Endodermal cell (in vitro differentiated cells): ENCODE measurements around the gene FAM120B. TPM values are rescaled to one million over a fixed set of nuclear protein-coding genes. Genes with fewer than 3 reads are reported as not detected.
A peak's percentile ranks its signal among the peaks of the same experiment; 100 is the strongest.
"Not testable (repeated sequence)": the region's sequence is repeated elsewhere in the genome, so short reads cannot be mapped to it uniquely, and the experiment has no call there.

Source experiments
- DNase-seq: peaks from one replicate; pipeline ENCODE4 v3.0.0-alpha.2; 2017
- H3K27ac ChIP-seq: 2 replicates; pipeline ENCODE4 v1.5.1; 2013; ENCODE audit warnings: mild to moderate bottlenecking, low read depth, low read length, moderate library complexity
- H3K27me3 ChIP-seq: 2 replicates; pipeline ENCODE4 v1.6.1; 2013; ENCODE audit warnings: mild to moderate bottlenecking, low read length, moderate library complexity; ENCODE audit not compliant: insufficient read depth, control insufficient read depth, poor library complexity, severe bottlenecking
- H3K36me3 ChIP-seq: 2 replicates; pipeline ENCODE4 v1.7.0; 2013; ENCODE audit warnings: mild to moderate bottlenecking, low read length, moderate library complexity; ENCODE audit not compliant: control insufficient read depth, insufficient read depth
- H3K4me1 ChIP-seq: one replicate; pipeline ENCODE4 v1.7.0; 2013; ENCODE audit warnings: low read length; ENCODE audit not compliant: control insufficient read depth, insufficient read depth
- H3K4me3 ChIP-seq: 2 replicates; pipeline ENCODE4 v1.5.1; 2013; ENCODE audit warnings: mild to moderate bottlenecking, low read length, moderate library complexity
- H3K9ac ChIP-seq: 2 replicates; pipeline ENCODE4 v1.6.1; 2013; ENCODE audit warnings: mild to moderate bottlenecking, low read length, moderate library complexity; ENCODE audit not compliant: poor library complexity, severe bottlenecking; ENCODE audit errors: extremely low read depth
- H3K9me3 ChIP-seq: 2 replicates; pipeline ENCODE4 v1.6.1; 2013; ENCODE audit warnings: mild to moderate bottlenecking, low read length, moderate library complexity; ENCODE audit not compliant: control insufficient read depth
- H3K27ac Mint-ChIP-seq: 2 replicates; pipeline ENCODE4 v1.8.0; 2020; ENCODE audit warnings: mixed read lengths
- H3K27me3 Mint-ChIP-seq: 2 replicates; pipeline ENCODE4 v1.8.0; 2021; ENCODE audit warnings: mild to moderate bottlenecking, mixed read lengths; ENCODE audit not compliant: insufficient read depth
- H3K36me3 Mint-ChIP-seq: 2 replicates; pipeline ENCODE4 v1.8.0; 2020; ENCODE audit warnings: low read depth, mixed read lengths
- H3K4me1 Mint-ChIP-seq: 2 replicates; pipeline ENCODE4 v1.8.0; 2020; ENCODE audit warnings: mixed read lengths
- H3K4me3 Mint-ChIP-seq: 2 replicates; pipeline ENCODE4 v1.8.0; 2020; ENCODE audit warnings: mild to moderate bottlenecking, moderate library complexity, mixed read lengths
- H3K9me3 Mint-ChIP-seq: 2 replicates; pipeline ENCODE4 v1.8.0; 2020; ENCODE audit warnings: mild to moderate bottlenecking, mixed read lengths
- CTCF ChIP-seq: fragments of 200-600 bp; sonication (generic); conservative IDR thresholded peaks from 2 replicates; pipeline ENCODE4 v1.5.0; 2021; ENCODE audit warnings: antibody characterized with exemption, mild to moderate bottlenecking
- WGBS, 2 experiments: methylation state at CpG; one replicate each; pipeline versions ENCODE4 v1.1.5 to v1.1.7; 2013; ENCODE audit warnings: missing lambda C conversion rate in 2 of 2, mixed read lengths in 1 of 2; ENCODE audit not compliant: insufficient coverage in 1 of 2, insufficient read length in 1 of 2; 5-methylcytosine and 5-hydroxymethylcytosine counted together
- total RNA-seq, 2 donors: library from RNA; stranded (reverse); fragmentation: NEBNext Ultra II Directional in 1 of 2; extraction: Animal tissue kit (Norgen Biotek cat#: 25700) in 1 of 2; gene quantifications; 2 replicates in 1 of 2; 3 replicates in 1 of 2; pipeline ENCODE4 v1.2.1, GENCODE V29; 2021

FAM120B gene
- total RNA-seq, 2 donors from 2014 or later, result 25.7 to 27.5 TPM

DNA sequence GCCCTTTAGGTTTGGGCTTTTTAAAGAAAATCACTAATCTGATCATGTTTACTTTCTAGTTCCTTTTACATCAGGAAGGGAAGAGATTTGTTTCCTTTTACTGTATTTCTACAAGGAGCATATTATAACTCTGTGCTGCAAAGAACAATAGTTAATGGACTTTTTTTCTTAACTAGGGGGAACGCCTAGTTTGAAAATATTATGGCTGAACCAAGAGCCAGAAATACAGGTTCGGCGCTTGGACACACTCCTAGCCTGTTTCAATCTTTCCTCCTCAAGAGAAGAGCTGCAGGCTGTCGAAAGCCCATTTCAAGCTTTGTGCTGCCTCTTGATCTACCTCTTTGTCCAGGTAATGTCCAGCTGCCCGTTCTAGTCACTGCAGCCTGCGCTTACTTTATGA lies 41.4 kb downstream of the FAM120B start:
- no peak for DNase-seq
- Mint-ChIP-seq H3K27me3 (no peaks in the 10 kb centered on the region), H3K36me3 (peaks cover 72% of the 10 kb centered on the region), H3K9me3 (peaks cover 28% of the 10 kb centered on the region), H3K4me3 (no peak overlapping the region), H3K4me1 (peaks cover 8% of the 10 kb centered on the region), H3K27ac (no peak overlapping the region)
- 91 to 95% methylated on average over 4 to 6 of the region's 6 CpGs for WGBS, 2 experiments
- H3K9ac ChIP-seq, result no peak overlapping the region
- no peaks in the 10 kb centered on the region for H3K27me3 ChIP-seq
- H3K9me3 ChIP-seq, result peaks cover 30% of the 10 kb centered on the region
- peaks cover 59% of the 10 kb centered on the region for H3K36me3 ChIP-seq
- H3K4me3 ChIP-seq, result no peak overlapping the region
- no peak for TF ChIP-seq CTCF
- H3K4me1 ChIP-seq, result no peaks in the 10 kb centered on the region
- H3K27ac ChIP-seq, result no peak overlapping the region

DNA sequence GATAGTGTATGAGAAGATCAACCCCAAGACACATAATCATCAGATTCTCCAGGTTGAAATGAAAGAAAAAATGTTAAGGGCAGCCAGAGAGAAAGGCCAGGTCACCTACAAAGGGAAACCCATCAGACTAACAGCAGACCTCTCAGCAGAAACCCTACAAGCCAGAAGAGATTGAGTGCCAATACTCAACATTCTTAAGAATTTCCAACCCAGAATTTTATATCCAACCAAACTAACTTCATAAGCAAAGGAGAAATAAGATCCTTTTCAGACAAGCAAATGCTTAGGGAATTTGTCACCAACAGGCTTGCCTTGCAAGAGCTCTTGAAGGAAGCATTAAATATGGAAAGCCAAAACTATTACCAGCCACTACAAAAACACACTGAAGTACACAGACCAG lies 44.9 kb downstream of the FAM120B start:
- peaks cover 58% of the 10 kb centered on the region for H3K36me3 Mint-ChIP-seq
- not testable (repeated sequence) for H3K4me1 ChIP-seq, H3K27ac Mint-ChIP-seq, H3K4me1 Mint-ChIP-seq, H3K27me3 Mint-ChIP-seq, DNase-seq, H3K27me3 ChIP-seq, H3K27ac ChIP-seq, H3K9ac ChIP-seq, H3K4me3 Mint-ChIP-seq
- peaks cover 49% of the 10 kb centered on the region for H3K9me3 Mint-ChIP-seq
- Histone ChIP-seq H3K4me3 (peak overlapping the region; percentile 40), H3K9me3 (peaks cover 50% of the 10 kb centered on the region), H3K36me3 (peaks cover 47% of the 10 kb centered on the region)

GRCh38 chr6:170355190-170355589 lies 48.6 kb downstream of the FAM120B start:
- H3K4me1 Mint-ChIP-seq, H3K4me3 Mint-ChIP-seq, H3K4me1 ChIP-seq, H3K27ac ChIP-seq, H3K4me3 ChIP-seq, H3K27me3 Mint-ChIP-seq, H3K27ac Mint-ChIP-seq, H3K9ac ChIP-seq, DNase-seq, H3K27me3 ChIP-seq: not testable (repeated sequence)
- 82% methylated on average over 1 of the region's 1 CpG; no CpG with 5 or more reads in 1 of the 2 experiments for WGBS, 2 experiments
- Histone ChIP-seq H3K9me3 (peaks cover 47% of the 10 kb centered on the region), H3K36me3 (peaks cover 40% of the 10 kb centered on the region)
- H3K9me3 Mint-ChIP-seq, result peaks cover 48% of the 10 kb centered on the region
- H3K36me3 Mint-ChIP-seq, result peaks cover 62% of the 10 kb centered on the region

DNA sequence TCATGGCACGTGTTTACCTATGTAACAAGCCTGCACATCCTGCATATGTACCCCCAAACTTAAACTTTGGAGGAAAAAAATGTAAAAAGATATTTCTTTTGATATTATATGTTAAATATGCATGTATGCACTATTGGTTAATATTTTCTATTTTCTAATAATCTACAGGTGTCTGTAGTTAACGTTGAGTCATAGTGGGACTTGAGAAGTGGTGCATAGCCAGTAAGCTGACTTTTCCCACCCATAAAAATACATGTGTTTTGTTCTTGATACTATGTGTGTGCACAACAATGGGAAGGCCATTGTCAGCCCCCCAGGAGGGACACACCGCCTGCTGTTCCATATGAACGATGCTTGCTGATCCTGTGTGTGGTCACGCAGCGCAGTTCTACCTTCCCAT lies 49.1 kb downstream of the FAM120B start:
- WGBS, 2 experiments, result 90 to 100% methylated on average over 3 to 6 of the region's 6 CpGs
- Mint-ChIP-seq H3K27me3 (no peaks in the 10 kb centered on the region), H3K4me3 (no peak overlapping the region), H3K9me3 (peaks cover 45% of the 10 kb centered on the region), H3K36me3 (peaks cover 60% of the 10 kb centered on the region), H3K4me1 (no peaks in the 10 kb centered on the region), H3K27ac (no peak overlapping the region)
- no peak overlapping the region for H3K27ac ChIP-seq
- TF ChIP-seq CTCF, result no peak
- DNase-seq, result no peak
- no peaks in the 10 kb centered on the region for H3K27me3 ChIP-seq
- H3K4me1 ChIP-seq, result no peaks in the 10 kb centered on the region
- no peak overlapping the region for H3K9ac ChIP-seq
- no peak overlapping the region for H3K4me3 ChIP-seq
- peaks cover 43% of the 10 kb centered on the region for H3K9me3 ChIP-seq
- H3K36me3 ChIP-seq, result peaks cover 40% of the 10 kb centered on the region
